ENCODE data around the gene CELF4. TPM values are rescaled to one million over a fixed set of nuclear protein-coding genes. Genes with fewer than 3 reads are reported as not detected.

CELF4 gene
- total RNA-seq, 2 donors from 2014 or later, result 3.3 to 4.7 TPM

- Histone ChIP-seq H3K4me3 (no peak overlapping the region), H3K4me1 (no peaks in the 10 kb centered on the region), H3K27me3 (no peaks in the 10 kb centered on the region), H3K27ac (no peak overlapping the region), H3K36me3 (replicated peaks in 1 of 2; ENCODE audit: insufficient read depth in 1 of 2, low read depth in 2 of 2) (no peaks in the 10 kb centered on the region), H3K9me3 (no peaks in the 10 kb centered on the region)
- TF ChIP-seq, protein P1, sequence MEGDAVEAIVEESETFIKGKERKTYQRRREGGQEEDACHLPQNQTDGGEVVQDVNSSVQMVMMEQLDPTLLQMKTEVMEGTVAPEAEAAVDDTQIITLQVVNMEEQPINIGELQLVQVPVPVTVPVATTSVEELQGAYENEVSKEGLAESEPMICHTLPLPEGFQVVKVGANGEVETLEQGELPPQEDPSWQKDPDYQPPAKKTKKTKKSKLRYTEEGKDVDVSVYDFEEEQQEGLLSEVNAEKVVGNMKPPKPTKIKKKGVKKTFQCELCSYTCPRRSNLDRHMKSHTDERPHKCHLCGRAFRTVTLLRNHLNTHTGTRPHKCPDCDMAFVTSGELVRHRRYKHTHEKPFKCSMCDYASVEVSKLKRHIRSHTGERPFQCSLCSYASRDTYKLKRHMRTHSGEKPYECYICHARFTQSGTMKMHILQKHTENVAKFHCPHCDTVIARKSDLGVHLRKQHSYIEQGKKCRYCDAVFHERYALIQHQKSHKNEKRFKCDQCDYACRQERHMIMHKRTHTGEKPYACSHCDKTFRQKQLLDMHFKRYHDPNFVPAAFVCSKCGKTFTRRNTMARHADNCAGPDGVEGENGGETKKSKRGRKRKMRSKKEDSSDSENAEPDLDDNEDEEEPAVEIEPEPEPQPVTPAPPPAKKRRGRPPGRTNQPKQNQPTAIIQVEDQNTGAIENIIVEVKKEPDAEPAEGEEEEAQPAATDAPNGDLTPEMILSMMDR (IDR thresholded peaks at IDR 0.05), result no peak
- TF ChIP-seq POLR2A (IDR thresholded peaks at IDR 0.05), result no peak
- DNase-seq, result no peak
- intact Hi-C loops (cut with DNase I), result no loop called here
- WGBS, 2 donors, result 64 to 70% methylated on average over 3 of the region's 3 CpGs
- no peak for ATAC-seq
Measured at GRCh38 chr18:37584217-37584616, 18.6 kb upstream of the CELF4 start.

DNA sequence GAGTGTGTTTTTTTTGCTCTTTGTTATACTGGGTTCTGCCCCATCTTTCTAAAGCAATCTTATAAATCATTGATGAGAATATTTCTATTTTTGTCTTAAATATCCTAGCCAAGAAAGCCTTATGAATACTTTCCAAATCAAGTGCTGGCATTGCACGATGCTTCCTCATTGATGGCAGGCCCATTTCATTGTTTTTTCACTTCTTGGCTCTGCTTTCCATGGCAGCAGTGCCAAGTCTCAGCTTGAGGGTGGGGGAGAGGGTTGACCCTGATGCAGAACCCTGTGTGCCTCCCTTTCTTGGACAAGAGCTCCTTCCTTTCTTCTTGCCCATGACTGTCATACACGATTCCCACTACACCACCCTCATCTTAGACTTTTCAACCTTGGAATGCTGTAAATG lies 16.7 kb upstream of the CELF4 start:
- Histone ChIP-seq H3K36me3 (replicated peaks in 1 of 2; ENCODE audit: insufficient read depth in 1 of 2, low read depth in 2 of 2) (no peaks in the 10 kb centered on the region), H3K27ac (no peak overlapping the region), H3K4me1 (no peaks in the 10 kb centered on the region), H3K9me3 (no peaks in the 10 kb centered on the region), H3K4me3 (no peak overlapping the region), H3K27me3 (no peaks in the 10 kb centered on the region)
- intact Hi-C loops (cut with DNase I), result no loop called here
- DNase-seq (no peak), ATAC-seq (no peak)
- TF ChIP-seq POLR2A (IDR thresholded peaks at IDR 0.05), result no peak
- TF ChIP-seq, protein P1 (IDR thresholded peaks at IDR 0.05), result no peak
- 50 to 54% methylated on average over 2 of the region's 2 CpGs for WGBS, 2 donors

DNA sequence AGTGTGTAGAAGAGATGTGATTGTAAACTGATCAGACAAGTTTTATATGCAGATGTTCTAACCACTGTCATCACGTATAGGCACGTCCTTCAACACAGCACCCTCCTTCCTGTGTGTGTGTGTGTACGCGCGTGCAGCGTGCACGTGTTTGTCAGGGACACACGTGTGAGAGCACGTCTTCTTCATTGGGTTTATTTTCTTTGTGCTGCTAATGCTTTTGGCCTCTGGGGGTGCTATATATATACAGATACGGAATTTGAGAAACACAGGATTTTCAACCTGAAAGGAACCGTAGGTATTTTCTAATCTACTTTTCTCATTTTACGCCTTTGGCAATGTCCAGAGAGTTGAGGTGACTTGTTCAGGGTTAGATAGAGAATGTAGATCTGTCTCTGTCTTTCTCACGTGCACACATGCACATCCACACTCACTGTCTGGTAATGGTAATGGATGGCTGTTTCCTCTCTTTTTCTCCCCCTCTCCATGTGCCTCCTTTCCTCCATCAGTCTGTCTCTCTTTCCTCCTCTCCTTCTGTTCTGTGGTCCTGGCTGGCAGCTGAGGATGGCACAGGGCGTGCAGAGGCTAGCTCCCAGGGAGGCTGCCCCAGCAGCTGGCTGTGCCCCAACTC lies 13.4 kb upstream of the CELF4 start:
- ATAC-seq (peak; percentile 53), DNase-seq (peak in 2 of 4 donors; percentile 41 to 44)
- 7 to 9% methylated on average over 14 of the region's 14 CpGs for WGBS, 2 donors

DNA sequence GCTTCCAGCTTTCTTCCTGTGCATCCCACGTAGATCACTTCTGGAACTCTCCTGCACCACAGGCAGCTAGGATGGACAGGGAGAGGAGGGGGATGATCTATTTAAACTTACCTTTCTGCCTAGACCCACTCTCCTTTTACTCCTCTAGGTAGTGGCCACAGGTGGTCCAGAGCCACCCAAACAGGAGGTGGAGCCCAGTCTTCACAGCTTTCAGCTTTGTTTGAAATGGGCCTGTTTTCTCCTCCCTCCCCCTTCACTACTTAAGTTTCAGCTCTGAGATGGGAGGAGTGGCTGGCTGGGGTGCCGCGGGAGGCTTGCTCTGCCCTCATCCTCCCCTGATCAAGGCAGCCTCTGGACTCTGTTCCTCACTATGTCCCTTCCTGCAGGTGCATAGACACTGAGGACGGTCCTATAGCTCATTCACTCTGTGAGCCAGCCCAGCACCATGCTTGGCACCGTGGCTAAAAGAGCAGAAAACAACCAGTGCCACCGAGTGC lies 12.6 kb upstream of the CELF4 start:
- intact Hi-C loops (cut with DNase I), result no loop called here
- Histone ChIP-seq H3K27ac (no peak overlapping the region), H3K4me3 (no peak overlapping the region), H3K9me3 (no peaks in the 10 kb centered on the region), H3K36me3 (replicated peaks in 1 of 2; ENCODE audit: insufficient read depth in 1 of 2, low read depth in 2 of 2) (no peaks in the 10 kb centered on the region), H3K4me1 (no peaks in the 10 kb centered on the region), H3K27me3 (no peaks in the 10 kb centered on the region)
- TF ChIP-seq, protein P1 (IDR thresholded peaks at IDR 0.05), result no peak
- TF ChIP-seq POLR2A (IDR thresholded peaks at IDR 0.05), result no peak
- ATAC-seq (no peak), DNase-seq (no peak)
- 27 to 28% methylated on average over 6 of the region's 6 CpGs for WGBS, 2 donors

More for the DNA sequence above, 13.4 kb upstream of the CELF4 start:
- Histone ChIP-seq H3K4me1 (no peaks in the 10 kb centered on the region), H3K4me3 (no peak overlapping the region), H3K36me3 (replicated peaks in 1 of 2; ENCODE audit: insufficient read depth in 1 of 2, low read depth in 2 of 2) (no peaks in the 10 kb centered on the region), H3K27me3 (no peaks in the 10 kb centered on the region), H3K27ac (no peak overlapping the region), H3K9me3 (no peaks in the 10 kb centered on the region)
- intact Hi-C loops (cut with DNase I), result no loop called here
- no peak for TF ChIP-seq POLR2A (IDR thresholded peaks at IDR 0.05)
- TF ChIP-seq, protein P1 (IDR thresholded peaks at IDR 0.05), result peak; percentile 14 to 60 (median 46)

- Histone ChIP-seq H3K27ac (no peak overlapping the region), H3K9me3 (no peaks in the 10 kb centered on the region), H3K4me1 (no peaks in the 10 kb centered on the region), H3K36me3 (replicated peaks in 1 of 2; ENCODE audit: insufficient read depth in 1 of 2, low read depth in 2 of 2) (no peaks in the 10 kb centered on the region), H3K4me3 (no peak overlapping the region), H3K27me3 (no peaks in the 10 kb centered on the region)
- WGBS, 2 donors, result 63 to 73% methylated on average over 7 of the region's 7 CpGs
- TF ChIP-seq, protein P1 (IDR thresholded peaks at IDR 0.05), result no peak
- no peak for TF ChIP-seq POLR2A (IDR thresholded peaks at IDR 0.05)
- intact Hi-C loops (cut with DNase I), result no loop called here
- no peak for ATAC-seq
- DNase-seq, result no peak
Measured at GRCh38 chr18:37577051-37577611, 11.5 kb upstream of the CELF4 start.

Measured in body of pancreas (tissue), 4 donors.